Eye (tissue), 1 donor: ENCODE results near the gene RTN4RL2.

Experiments
- DNase-seq: peaks from one replicate; pipeline ENCODE4 v3.0.0-alpha.2; 2015

RTN4RL2 gene

DNA sequence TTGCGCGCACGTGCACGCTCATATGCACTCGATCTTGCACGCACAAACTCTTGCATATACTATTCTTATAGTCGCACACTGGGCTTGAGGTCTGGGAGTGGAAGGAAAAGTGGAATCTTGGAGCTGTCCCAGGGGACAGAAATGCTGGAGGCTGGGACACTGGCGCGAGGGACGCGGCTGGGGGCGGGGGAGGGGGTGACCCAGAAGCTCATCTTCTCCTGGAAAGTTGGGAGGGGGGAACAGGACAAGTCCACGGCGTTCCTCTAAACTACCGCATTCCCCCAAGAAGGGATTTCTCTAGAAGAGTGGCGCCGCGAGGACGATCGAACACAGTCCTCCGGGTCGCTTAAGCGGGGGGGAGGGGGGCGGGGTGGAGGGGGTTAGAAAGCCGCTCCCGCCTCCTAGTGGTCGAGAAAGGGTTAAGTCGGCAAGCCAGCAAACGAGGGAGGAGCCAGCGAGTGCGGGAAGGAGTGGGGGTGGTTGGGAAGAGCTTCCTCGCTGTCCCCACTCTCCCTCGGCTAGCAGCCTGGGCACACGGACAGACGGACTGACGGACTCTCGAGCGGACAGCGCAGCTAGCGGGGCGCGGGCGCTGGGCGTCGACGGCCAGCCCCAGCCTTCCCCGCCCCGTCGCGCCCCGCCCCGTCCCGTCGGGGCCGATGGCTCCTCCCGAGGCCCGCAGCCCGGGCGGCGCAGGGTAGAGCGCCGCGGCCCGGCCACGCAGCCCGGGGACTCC, at the start of gene RTN4RL2:
TSS of gene RTN4RL2 (plus strand) at position 507 of the 736 bp plus-strand sequence. CDS start 338 bp downstream, outside the sequence.
- DNase-seq, result peak; percentile 91

DNA sequence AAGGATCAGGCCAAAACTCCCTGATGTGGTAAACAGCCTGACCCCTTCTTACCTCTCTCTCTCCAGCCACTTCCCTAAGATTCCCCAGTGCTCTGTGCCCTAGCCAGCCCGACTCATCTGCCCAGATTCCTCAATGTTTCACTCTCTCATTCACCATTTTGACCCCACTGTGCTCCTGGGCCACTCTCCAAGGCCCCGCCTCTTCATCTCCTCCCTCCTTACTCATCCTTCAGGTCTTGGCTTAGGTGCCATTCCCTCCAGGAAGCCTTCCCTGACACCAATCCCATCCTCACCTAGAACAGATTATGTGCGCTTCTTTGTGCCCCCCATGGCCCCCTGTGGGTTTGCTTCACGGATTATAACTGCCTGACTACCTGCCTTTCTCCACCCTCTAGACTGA, 46.6 kb upstream of the RTN4RL2 start:
- no peak for DNase-seq

DNA sequence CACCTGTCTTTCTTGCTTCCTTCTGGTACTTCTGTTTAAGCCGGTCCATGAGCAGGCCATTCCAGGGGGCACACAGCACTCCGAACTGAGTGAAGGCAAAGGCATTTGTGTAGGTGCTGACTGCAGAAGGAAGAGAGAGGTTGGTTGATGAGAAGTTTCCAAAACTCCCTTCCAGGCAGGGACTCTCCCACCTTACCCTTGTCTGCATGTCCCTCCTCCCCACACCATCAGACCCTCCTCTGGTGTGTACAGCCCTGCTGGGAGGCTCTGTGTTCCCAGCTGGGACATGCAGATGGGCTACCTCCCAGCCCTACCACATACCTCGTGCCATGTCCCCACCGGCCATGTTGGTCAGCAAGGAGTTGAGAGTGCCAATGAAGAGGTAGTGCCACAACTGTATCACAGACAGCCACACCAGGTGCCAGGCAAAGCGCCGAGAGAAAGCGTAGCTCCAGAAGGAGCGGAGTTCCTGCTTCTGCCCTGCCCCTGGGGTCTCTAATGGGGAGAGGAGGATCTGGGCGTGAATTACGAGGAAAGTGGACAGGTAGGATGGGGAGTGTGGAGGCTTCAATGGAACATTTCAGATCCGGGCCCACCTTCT, 45.6 kb upstream of the RTN4RL2 start:
- DNase-seq, result no peak

DNA sequence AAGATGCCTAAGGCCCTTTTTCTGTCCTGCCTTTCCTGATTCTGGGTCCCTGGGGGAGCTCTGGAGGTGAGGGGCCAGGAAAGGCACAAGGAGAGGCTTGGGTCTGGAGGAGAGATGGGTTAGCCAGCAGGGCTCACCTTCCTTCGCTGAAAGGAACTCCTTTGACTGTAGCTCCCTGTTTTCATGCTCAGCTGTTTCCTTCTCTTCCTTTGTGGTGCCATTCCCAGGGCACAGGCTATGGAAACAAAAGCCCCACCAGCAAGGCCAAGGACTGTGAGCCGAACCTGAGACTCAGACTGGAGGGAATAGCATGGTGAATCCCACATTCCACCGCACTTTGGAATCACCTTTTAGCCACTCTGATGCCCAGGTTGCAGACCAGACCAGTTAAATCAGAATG, 43.9 kb upstream of the RTN4RL2 start:
- DNase-seq, result no peak

DNA sequence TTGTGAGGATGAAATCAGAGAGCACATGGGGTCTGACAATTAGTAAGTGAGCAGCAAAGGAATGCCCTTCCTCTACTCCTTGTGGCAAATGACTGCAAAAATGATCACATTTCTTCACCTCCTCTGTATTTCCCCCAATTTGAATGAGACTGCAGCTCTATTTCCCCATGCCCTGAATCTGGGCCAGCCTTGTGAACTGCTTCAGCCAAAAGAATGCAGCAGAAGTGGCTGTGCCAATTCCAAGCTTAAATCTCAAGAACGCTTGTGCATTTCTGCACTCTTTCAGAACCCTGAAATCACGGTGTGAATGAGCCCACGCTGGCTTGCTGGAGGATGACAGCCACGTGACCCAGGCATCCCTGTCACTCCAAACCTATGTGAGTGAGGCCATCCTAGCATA, 43.3 kb upstream of the RTN4RL2 start:
- no peak for DNase-seq

- no peak for DNase-seq
Observed at GRCh38 chr11:57418131-57418530, 42.2 kb upstream of the RTN4RL2 start.

GRCh38 chr11:57419146-57419545, 41.2 kb upstream of the RTN4RL2 start:
- no peak for DNase-seq

GRCh38 chr11:57421066-57421465, 39.3 kb upstream of the RTN4RL2 start:
- no peak for DNase-seq

GRCh38 chr11:57421805-57422204, 38.5 kb upstream of the RTN4RL2 start:
- no peak for DNase-seq

DNA sequence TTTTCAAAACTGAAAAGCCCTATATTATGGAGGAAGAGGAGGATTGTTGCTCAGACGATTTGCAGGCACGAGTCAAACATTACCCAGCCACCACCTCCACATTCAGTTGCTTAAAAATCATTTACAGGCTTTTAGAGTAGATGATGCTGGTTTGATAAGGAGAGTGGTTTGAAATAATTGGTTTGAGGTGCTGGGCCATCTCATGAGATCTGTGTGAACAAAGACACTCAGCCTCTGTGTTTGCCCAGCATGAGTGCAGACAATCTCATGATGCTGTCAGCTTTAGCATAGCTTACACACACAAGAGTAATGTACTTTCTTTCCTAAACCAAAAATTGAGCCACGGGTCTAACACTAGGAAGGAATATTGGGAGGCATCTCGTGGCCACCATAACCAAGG, 37.7 kb upstream of the RTN4RL2 start:
- DNase-seq, result no peak

- DNase-seq, result no peak
Observed at GRCh38 chr11:57424137-57424791, 36.1 kb upstream of the RTN4RL2 start.

- peak; percentile 36 for DNase-seq
Observed at GRCh38 chr11:57424792-57425564, 35.4 kb upstream of the RTN4RL2 start.

- DNase-seq, result no peak
Observed at GRCh38 chr11:57425565-57426438, 34.5 kb upstream of the RTN4RL2 start.

DNA sequence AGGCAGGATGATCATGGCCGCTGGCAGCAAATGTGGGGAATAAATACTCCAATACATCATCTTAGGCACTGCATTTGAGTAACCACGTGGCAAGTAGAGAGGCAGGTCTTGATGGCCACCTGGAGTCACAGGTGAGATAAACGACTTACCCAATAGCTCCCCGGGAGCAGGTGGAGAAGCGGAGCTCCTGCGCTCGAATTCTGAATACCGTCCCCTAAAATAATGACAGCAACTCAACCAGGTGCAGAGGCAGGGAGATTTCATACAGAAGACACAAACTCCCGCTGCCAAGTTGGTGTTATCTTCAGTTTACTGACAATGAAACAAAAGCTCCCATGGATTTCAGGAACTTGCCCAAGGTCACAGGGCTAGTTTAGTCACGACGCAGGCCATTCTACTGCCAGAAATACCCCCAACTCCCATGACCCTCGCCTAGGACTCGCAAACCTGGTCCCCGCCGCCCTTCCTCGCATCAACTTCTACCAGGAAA, 33.8 kb upstream of the RTN4RL2 start:
- DNase-seq, result peak; percentile 47

GRCh38 chr11:57426929-57427726, 33.2 kb upstream of the RTN4RL2 start, which contains the start of gene SLC43A3:
SLC43A3 (minus strand) TSS chr11:57427121; CDS start chr11:57426172, 949 bp downstream.
- DNase-seq, result peak; percentile 80

DNA sequence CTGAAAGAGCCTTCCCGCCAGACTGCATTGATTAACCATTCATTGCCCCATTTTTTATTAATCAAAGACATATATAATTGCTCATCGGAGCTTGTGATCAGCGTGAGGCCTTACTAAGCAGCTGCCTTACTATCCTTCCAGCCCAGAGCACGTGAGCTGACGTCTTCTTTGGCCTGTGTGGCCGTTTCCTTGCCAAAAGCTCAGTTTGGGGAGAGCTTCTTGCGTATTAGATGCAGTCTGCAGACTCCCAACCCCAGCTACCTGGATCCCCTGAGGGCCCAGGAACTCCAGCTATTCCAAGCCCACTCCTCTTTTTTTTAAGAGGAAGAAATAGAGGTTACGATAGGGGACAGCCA, 32.6 kb upstream of the RTN4RL2 start:
- peak; percentile 61 for DNase-seq

DNA sequence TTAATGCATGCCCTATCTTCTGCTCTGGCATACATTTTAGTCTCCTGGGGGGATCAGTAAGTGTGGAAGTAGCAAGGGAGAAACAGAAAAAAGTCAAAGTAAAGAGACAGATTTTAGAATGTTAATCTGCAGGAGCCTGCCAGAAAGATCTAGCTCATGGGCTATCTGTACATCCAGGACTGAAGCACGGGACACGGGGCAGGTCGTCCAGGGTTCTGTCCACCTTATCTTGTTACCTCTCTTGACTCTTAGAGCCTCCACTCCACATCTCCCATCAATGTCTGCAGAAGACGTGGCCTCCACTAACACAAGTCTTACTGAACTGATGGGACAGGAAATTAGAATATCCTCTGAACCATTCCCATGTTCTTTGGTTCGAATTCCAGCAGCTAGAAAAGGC, 31.7 kb upstream of the RTN4RL2 start:
- DNase-seq, result peak; percentile 1

DNA sequence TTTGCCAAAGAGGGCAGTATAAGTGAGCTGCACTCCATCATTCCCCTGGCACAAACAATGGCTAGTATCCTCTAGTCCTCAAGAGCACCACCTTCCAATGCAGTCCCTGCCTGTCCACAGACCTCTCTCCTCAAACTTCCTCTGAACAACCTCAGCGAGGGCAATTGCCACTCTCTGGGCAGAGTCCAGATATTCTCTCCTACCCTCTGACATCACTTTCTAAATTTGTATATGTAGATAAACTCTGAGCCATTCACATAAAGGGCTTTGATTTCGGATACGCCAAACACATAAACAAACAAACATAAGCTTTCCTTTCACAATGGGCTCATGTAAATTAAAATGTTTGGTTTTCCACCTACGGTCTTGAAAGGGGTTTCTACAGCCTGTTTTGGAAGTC, 30.4 kb upstream of the RTN4RL2 start:
- no peak for DNase-seq

GRCh38 chr11:57430952-57431351, 29.4 kb upstream of the RTN4RL2 start:
- no peak for DNase-seq

DNA sequence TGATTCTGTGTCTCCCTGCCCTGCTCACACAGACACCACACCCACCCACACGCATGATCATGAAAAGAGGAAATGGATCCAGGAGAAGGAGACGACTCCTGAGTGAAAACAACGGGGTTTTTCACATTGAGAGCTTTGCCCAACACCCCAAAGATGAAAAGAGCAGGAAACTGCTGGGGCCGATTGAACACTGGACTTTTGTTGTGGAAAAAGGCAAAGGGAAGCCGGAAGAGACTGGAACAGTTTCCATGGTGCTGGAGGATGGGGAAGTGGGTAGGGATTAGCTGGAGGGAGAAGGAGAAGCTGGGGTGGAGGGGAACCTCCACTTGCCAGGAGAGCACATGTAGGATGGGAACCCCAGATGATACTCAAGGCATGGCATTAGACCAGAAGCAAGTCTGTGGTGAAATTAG, 28.2 kb upstream of the RTN4RL2 start:
- no peak for DNase-seq

- peak; percentile 8 for DNase-seq
Observed at GRCh38 chr11:57432714-57433163, 27.6 kb upstream of the RTN4RL2 start.
